Osteoblast (primary cell): ENCODE data around the gene LRIT3. TPM values are rescaled to one million over a fixed set of nuclear protein-coding genes. Genes with fewer than 3 reads are reported as not detected.
"Not testable (repeated sequence)": the region's sequence is repeated elsewhere in the genome, so short reads cannot be mapped to it uniquely, and the experiment has no call there.

Source experiments
- DNase-seq: peaks from one replicate; pipeline ENCODE4 v3.0.0; 2011; ENCODE audit warnings: low spot score, mixed read lengths; ENCODE audit not compliant: insufficient read length; ENCODE audit errors: missing footprints
- H2AFZ ChIP-seq: 2 replicates; pipeline ENCODE4 v1.6.0; 2011; ENCODE audit warnings: mild to moderate bottlenecking, low read length
- H3K27ac ChIP-seq: 2 replicates; pipeline ENCODE4 v1.5.1; 2011; ENCODE audit warnings: mild to moderate bottlenecking, low read depth, low read length, moderate library complexity
- H3K27me3 ChIP-seq: 2 replicates; pipeline ENCODE4 v1.6.0; 2012; ENCODE audit warnings: mild to moderate bottlenecking, control low read depth, inconsistent platforms, low read length, moderate library complexity; ENCODE audit not compliant: insufficient read depth
- H3K36me3 ChIP-seq: 2 replicates; pipeline ENCODE4 v1.5.1; 2011; ENCODE audit warnings: mild to moderate bottlenecking, low read length, control low read depth, moderate library complexity; ENCODE audit not compliant: insufficient read depth
- H3K4me1 ChIP-seq: 2 replicates; pipeline ENCODE4 v1.5.1; 2011; ENCODE audit warnings: mild to moderate bottlenecking, low read length, control low read depth, moderate library complexity; ENCODE audit not compliant: insufficient read depth
- H3K4me2 ChIP-seq: 2 replicates; pipeline ENCODE4 v1.6.0; 2011; ENCODE audit warnings: mild to moderate bottlenecking, low read length; ENCODE audit not compliant: insufficient read depth
- H3K4me3 ChIP-seq: fragments of 200-600 bp; sonication (generic); 3 replicates; pipeline ENCODE4 v1.5.1; 2012; ENCODE audit warnings: mild to moderate bottlenecking, low read length, inconsistent platforms; ENCODE audit not compliant: insufficient read depth
- H3K79me2 ChIP-seq: 2 replicates; pipeline ENCODE4 v1.6.0; 2012; ENCODE audit warnings: mild to moderate bottlenecking, low read length, control low read depth, inconsistent platforms; ENCODE audit not compliant: insufficient read depth
- H3K9me3 ChIP-seq: 2 replicates; pipeline ENCODE4 v1.5.1; 2011; ENCODE audit warnings: low read depth, low read length, control low read depth
- H4K20me1 ChIP-seq: 2 replicates; pipeline ENCODE4 v1.6.0; 2012; ENCODE audit warnings: mild to moderate bottlenecking, low read length, control low read depth; ENCODE audit not compliant: insufficient read depth
- total RNA-seq: library from RNA; depleted of rRNA; stranded (reverse); fragments of >200 nt; gene quantifications from 2 replicates; pipeline ENCODE4 v1.2.3, GENCODE V29; 2012
- TF ChIP-seq, protein P1 (sequence below): IDR thresholded peaks from 2 replicates; pipeline ENCODE4 v1.5.1; 2011; ENCODE audit warnings: mild to moderate bottlenecking, low read depth, low read length, moderate library complexity; ENCODE audit errors: extremely low read depth

LRIT3 gene
- total RNA-seq, 1 donor = under 0.01 TPM

DNA sequence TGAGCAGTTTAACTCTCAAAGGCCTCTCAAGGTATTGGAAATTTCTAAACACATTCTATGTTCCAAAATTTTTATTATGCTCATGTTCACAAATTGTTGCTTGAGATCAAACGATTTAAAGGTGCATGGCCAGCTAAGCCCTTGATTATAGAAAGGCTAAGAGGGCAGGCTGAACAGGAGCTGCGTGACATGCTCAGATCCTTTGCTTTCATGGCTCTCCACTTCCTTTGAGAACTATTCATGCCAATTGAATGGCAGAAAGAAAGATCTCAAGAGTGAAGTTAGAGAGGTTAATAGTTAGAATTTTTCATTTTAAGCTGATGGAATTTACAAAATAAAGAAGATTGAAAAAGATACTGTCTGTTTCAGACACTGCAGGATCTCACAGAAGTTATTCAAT is 594 bp downstream of the LRIT3 start:
- no peaks in the 10 kb centered on the region for H3K36me3 ChIP-seq
- no peaks in the 10 kb centered on the region for H3K9me3 ChIP-seq
- DNase-seq = no peak
- no peaks in the 10 kb centered on the region for H3K4me1 ChIP-seq
- no peak overlapping the region for H3K4me3 ChIP-seq
- H2AFZ ChIP-seq = no peak overlapping the region
- H4K20me1 ChIP-seq = no peaks in the 10 kb centered on the region
- TF ChIP-seq, protein P1, sequence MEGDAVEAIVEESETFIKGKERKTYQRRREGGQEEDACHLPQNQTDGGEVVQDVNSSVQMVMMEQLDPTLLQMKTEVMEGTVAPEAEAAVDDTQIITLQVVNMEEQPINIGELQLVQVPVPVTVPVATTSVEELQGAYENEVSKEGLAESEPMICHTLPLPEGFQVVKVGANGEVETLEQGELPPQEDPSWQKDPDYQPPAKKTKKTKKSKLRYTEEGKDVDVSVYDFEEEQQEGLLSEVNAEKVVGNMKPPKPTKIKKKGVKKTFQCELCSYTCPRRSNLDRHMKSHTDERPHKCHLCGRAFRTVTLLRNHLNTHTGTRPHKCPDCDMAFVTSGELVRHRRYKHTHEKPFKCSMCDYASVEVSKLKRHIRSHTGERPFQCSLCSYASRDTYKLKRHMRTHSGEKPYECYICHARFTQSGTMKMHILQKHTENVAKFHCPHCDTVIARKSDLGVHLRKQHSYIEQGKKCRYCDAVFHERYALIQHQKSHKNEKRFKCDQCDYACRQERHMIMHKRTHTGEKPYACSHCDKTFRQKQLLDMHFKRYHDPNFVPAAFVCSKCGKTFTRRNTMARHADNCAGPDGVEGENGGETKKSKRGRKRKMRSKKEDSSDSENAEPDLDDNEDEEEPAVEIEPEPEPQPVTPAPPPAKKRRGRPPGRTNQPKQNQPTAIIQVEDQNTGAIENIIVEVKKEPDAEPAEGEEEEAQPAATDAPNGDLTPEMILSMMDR = no peak
- H3K27me3 ChIP-seq = peaks cover 3% of the 10 kb centered on the region
- no peak overlapping the region for H3K27ac ChIP-seq
- no peaks in the 10 kb centered on the region for H3K79me2 ChIP-seq
- no peak overlapping the region for H3K4me2 ChIP-seq

DNA sequence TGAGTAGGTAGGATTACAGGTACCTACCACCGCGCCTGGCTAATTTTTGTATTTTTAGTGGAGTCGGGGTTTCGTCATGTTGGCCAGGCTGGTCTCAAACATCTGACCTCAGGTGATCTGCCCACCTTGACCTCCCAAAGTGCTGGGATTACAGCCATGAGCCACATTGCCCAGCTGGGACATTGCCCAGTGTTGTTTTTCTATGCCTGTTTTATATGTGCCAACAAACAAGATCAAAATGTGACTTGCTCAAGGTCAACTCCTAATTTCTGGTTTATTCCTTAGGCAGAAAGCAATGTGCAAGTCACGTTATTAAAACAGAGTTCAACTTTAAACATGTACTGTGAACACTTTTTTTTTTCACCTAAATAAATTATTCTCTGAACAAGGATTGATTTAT is 2.7 kb downstream of the LRIT3 start:
- peaks cover 3% of the 10 kb centered on the region for H3K27me3 ChIP-seq
- H3K79me2 ChIP-seq = no peaks in the 10 kb centered on the region
- no peaks in the 10 kb centered on the region for H3K4me1 ChIP-seq
- no peak for DNase-seq
- no peak overlapping the region for H2AFZ ChIP-seq
- H3K4me2 ChIP-seq = no peak overlapping the region
- no peaks in the 10 kb centered on the region for H4K20me1 ChIP-seq
- TF ChIP-seq, protein P1 = no peak
- no peak overlapping the region for H3K27ac ChIP-seq
- no peaks in the 10 kb centered on the region for H3K36me3 ChIP-seq
- H3K9me3 ChIP-seq = no peaks in the 10 kb centered on the region
- H3K4me3 ChIP-seq = no peak overlapping the region

DNA sequence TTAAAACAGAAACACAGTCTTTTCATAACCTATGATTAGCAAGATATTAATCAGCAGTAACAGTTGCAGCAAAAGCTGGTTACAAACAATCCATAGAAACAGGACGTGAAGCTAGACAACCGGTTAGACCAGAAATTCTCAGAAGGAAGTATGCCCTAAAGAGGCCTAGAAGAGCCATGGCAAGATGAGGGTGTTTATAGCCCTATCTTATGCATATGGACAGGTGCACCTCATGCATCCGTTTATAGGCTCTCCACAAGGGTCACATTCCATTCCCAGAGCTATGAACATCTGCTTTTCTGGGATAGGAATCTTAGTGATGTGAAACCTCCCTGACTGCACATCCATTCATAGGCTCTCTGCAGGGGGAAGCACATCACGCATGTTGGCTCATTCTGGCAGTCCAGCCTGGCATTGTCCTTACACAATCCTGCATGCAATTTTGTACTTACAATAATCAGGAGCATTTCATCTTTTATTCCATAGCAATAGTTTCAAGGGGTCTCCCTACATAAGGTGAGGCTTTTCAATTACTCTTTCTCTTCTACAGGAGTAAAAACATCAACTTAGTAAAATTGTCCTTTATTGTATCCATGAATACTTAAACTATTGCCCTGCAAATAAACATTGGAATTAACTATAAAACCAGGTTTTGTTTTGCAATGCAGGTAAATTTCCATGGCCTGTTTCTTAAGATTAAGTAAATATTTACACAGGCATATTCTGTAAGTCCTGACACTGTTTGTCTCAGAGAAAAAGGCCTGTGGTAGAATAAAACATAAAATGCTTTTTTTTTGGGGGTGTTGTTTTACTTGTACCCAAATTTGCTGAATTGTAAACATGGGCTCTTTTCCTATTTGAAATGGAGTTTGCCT is 11.8 kb downstream of the LRIT3 start:
- H3K9me3 ChIP-seq, H3K27me3 ChIP-seq, H3K4me2 ChIP-seq, H2AFZ ChIP-seq, H3K36me3 ChIP-seq, H3K79me2 ChIP-seq, H3K4me3 ChIP-seq, H4K20me1 ChIP-seq, H3K4me1 ChIP-seq, DNase-seq, H3K27ac ChIP-seq: not testable (repeated sequence)

DNA sequence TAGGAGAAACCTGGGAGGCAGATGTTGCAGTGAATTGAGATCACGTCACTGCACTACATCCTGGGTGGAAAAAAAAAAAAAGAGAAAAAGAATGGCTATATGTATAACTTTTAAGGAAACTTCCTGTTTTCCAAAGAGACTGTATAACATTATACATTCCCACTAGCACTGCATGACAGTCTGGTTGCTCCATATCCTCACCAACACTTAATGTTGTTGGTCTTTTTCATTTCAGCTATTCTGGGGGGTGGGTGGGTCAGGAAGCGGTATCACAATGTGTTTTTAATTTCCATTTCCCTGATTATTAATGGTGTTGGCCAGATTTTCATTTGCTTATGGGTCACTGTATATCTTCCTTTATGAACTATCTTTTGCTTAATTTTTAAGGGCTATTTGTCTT is 13.4 kb downstream of the LRIT3 start:
- no peak overlapping the region for H3K4me3 ChIP-seq
- TF ChIP-seq, protein P1 = no peak

More for the DNA sequence above, 13.4 kb downstream of the LRIT3 start:
- Histone ChIP-seq H4K20me1 (no peaks in the 10 kb centered on the region), H3K9me3 (no peaks in the 10 kb centered on the region), H3K27me3 (no peaks in the 10 kb centered on the region), H3K4me1 (no peaks in the 10 kb centered on the region), H3K36me3 (no peaks in the 10 kb centered on the region), H2AFZ (no peak overlapping the region), H3K27ac (no peak overlapping the region), H3K4me2 (no peak overlapping the region), H3K79me2 (no peaks in the 10 kb centered on the region)
- DNase-seq = no peak
